IPS-NIHi7 (cell line): ENCODE results near the gene SIRT2.

Experiments
- DNase-seq: peaks from one replicate; pipeline ENCODE4 v3.0.0; 2012; ENCODE audit warnings: mixed read lengths; ENCODE audit errors: extremely low spot score

Gene SIRT2

GRCh38 chr19:38845374-38846024 is 53.9 kb downstream of the SIRT2 start:
- no peak for DNase-seq

GRCh38 chr19:38844093-38844686 is 55.2 kb downstream of the SIRT2 start:
- no peak for DNase-seq

GRCh38 chr19:38843175-38843758 is 56.2 kb downstream of the SIRT2 start:
- no peak for DNase-seq

GRCh38 chr19:38842439-38843174 is 56.8 kb downstream of the SIRT2 start:
- DNase-seq: no peak

- no peak for DNase-seq
These were observed 57.5 kb downstream of the SIRT2 start for GRCh38 chr19:38841787-38842438.

GRCh38 chr19:38841180-38841766 is 58.1 kb downstream of the SIRT2 start:
- DNase-seq: no peak

- no peak for DNase-seq
These were observed 58.8 kb downstream of the SIRT2 start for GRCh38 chr19:38840583-38840968.

- DNase-seq: no peak
These were observed 59.4 kb downstream of the SIRT2 start for GRCh38 chr19:38839816-38840582.

GRCh38 chr19:38838986-38839761 is 60.2 kb downstream of the SIRT2 start:
- DNase-seq: no peak

GRCh38 chr19:38838208-38838985 is 61.0 kb downstream of the SIRT2 start:
- no peak for DNase-seq

GRCh38 chr19:38837656-38838121 is 61.7 kb downstream of the SIRT2 start:
- DNase-seq: no peak

- no peak for DNase-seq
These were observed 62.3 kb downstream of the SIRT2 start for GRCh38 chr19:38836983-38837626.

GRCh38 chr19:38836159-38836982 is 63.0 kb downstream of the SIRT2 start:
- no peak for DNase-seq

GRCh38 chr19:38834590-38834989 is 64.8 kb downstream of the SIRT2 start:
- no peak for DNase-seq

- DNase-seq: no peak
These were observed 65.3 kb downstream of the SIRT2 start for GRCh38 chr19:38834104-38834490.

- DNase-seq: no peak
These were observed 66.4 kb downstream of the SIRT2 start for GRCh38 chr19:38833092-38833425.

- DNase-seq: peak; percentile 43
These were observed 68.2 kb downstream of the SIRT2 start for GRCh38 chr19:38831142-38831605.
